MM.1S (cell line): ENCODE results near the gene COL11A2.

ENCODE experiments used
- DNase-seq: peaks from one replicate; pipeline ENCODE4 v3.0.0-alpha.2; 2015
- H2AFZ ChIP-seq: fragments of 300-600 bp; sonication (generic); 2 replicates; pipeline ENCODE4 v1.6.0; 2016; ENCODE audit warnings: antibody characterized with exemption, low read length
- H3F3A ChIP-seq: fragments of 300-600 bp; sonication (generic); 2 replicates; pipeline ENCODE4 v1.6.1; 2016; ENCODE audit warnings: mild to moderate bottlenecking, antibody characterized with exemption, low read length, moderate library complexity, mixed read lengths; ENCODE audit not compliant: insufficient read depth
- H3K27ac ChIP-seq: fragments of 300-600 bp; sonication (generic); 2 replicates; pipeline ENCODE4 v1.5.1; 2016; ENCODE audit warnings: mild to moderate bottlenecking, low read length
- H3K27me3 ChIP-seq: fragments of 300-600 bp; sonication (generic); replicated peaks from 2 replicates; pipeline ENCODE4 v1.6.0; 2016; ENCODE audit warnings: low read length; ENCODE audit not compliant: insufficient read depth
- H3K36me3 ChIP-seq: fragments of 300-600 bp; sonication (generic); replicated peaks from 2 replicates; pipeline ENCODE4 v1.6.1; 2016; ENCODE audit warnings: mild to moderate bottlenecking, low read length, mixed read lengths; ENCODE audit not compliant: insufficient read depth
- H3K4me1 ChIP-seq: fragments of 300-600 bp; sonication (generic); 2 replicates; pipeline ENCODE4 v1.6.1; 2016; ENCODE audit warnings: low read length, mixed read lengths
- H3K4me2 ChIP-seq: fragments of 300-600 bp; sonication (generic); 2 replicates; pipeline ENCODE4 v1.6.0; 2016; ENCODE audit warnings: low read depth, low read length
- H3K4me3 ChIP-seq: fragments of 300-600 bp; sonication (generic); 2 replicates; pipeline ENCODE4 v1.5.1; 2016; ENCODE audit warnings: low read length, mixed read lengths
- H3K79me2 ChIP-seq: fragments of 300-600 bp; sonication (generic); 2 replicates; pipeline ENCODE4 v1.6.1; 2016; ENCODE audit warnings: mixed run types, low read length, mixed read lengths
- H3K9ac ChIP-seq: fragments of 300-600 bp; sonication (generic); 2 replicates; pipeline ENCODE4 v1.6.1; 2016; ENCODE audit warnings: low read length, mixed read lengths
- H3K9me2 ChIP-seq: fragments of 300-600 bp; sonication (generic); replicated peaks from 2 replicates; pipeline ENCODE4 v1.6.1; 2016; ENCODE audit warnings: mild to moderate bottlenecking, low read length, mixed read lengths; ENCODE audit not compliant: insufficient read depth
- H3K9me3 ChIP-seq: fragments of 300-600 bp; sonication (generic); replicated peaks from 2 replicates; pipeline ENCODE4 v1.6.1; 2016; ENCODE audit warnings: mild to moderate bottlenecking, low read length, mixed read lengths; ENCODE audit not compliant: insufficient read depth
- H4K20me1 ChIP-seq: fragments of 300-600 bp; sonication (generic); 2 replicates; pipeline ENCODE4 v1.6.1; 2016; ENCODE audit warnings: mild to moderate bottlenecking, low read length, moderate library complexity, mixed read lengths; ENCODE audit not compliant: insufficient read depth
- CTCF ChIP-seq: fragments of 300-600 bp; sonication (generic); IDR thresholded peaks from 2 replicates; pipeline ENCODE4 v1.5.1; 2016; ENCODE audit warnings: antibody characterized with exemption, low read length, mixed read lengths
- EZH2 ChIP-seq: fragments of 300-600 bp; sonication (generic); optimal IDR thresholded peaks from 2 replicates; pipeline ENCODE3; 2017; ENCODE audit warnings: low read depth, mild to moderate bottlenecking, antibody characterized with exemption, low read length, mixed read lengths
- EZH2phosphoT487 ChIP-seq: fragments of 300-600 bp; sonication (generic); IDR thresholded peaks from 2 replicates; pipeline ENCODE4 v1.6.1; 2018; ENCODE audit warnings: antibody characterized with exemption, low read length

The COL11A2 gene

GRCh38 chr6:33144373-33144772 is 47.9 kb downstream of the COL11A2 start:
- Histone ChIP-seq H3K4me2 (no peak overlapping the region), H3K36me3 (no peaks in the 10 kb centered on the region), H4K20me1 (no peaks in the 10 kb centered on the region), H3K27me3 (peaks cover 1% of the 10 kb centered on the region; the same call in 1 of the 2 replicates), H3K9me3 (no peaks in the 10 kb centered on the region), H3K79me2 (no peaks in the 10 kb centered on the region), H3K9me2 (no peaks in the 10 kb centered on the region), H3K9ac (no peak overlapping the region), H2AFZ (no peak overlapping the region), H3K27ac (no peak overlapping the region), H3K4me1 (no peaks in the 10 kb centered on the region), H3K4me3 (no peak overlapping the region), H3F3A (no peaks in the 10 kb centered on the region)
- no peak for DNase-seq
- TF ChIP-seq EZH2phosphoT487 (no peak), CTCF (no peak), EZH2 (no peak)

GRCh38 chr6:33143113-33143770 is 49.0 kb downstream of the COL11A2 start:
- DNase-seq = no peak

GRCh38 chr6:33142501-33143070 is 49.7 kb downstream of the COL11A2 start:
- DNase-seq = no peak
- Histone ChIP-seq H3K79me2 (no peaks in the 10 kb centered on the region), H3K9ac (no peak overlapping the region), H3K27ac (no peak overlapping the region), H3K4me2 (no peak overlapping the region), H3F3A (no peaks in the 10 kb centered on the region), H3K9me2 (no peaks in the 10 kb centered on the region), H2AFZ (no peak overlapping the region), H3K4me3 (no peak overlapping the region), H4K20me1 (no peaks in the 10 kb centered on the region), H3K9me3 (no peaks in the 10 kb centered on the region), H3K36me3 (no peaks in the 10 kb centered on the region), H3K4me1 (no peaks in the 10 kb centered on the region), H3K27me3 (no peaks in the 10 kb centered on the region)
- no peak for TF ChIP-seq CTCF
- TF ChIP-seq EZH2 = no peak

More at GRCh38 chr6:33143113-33143770, 49.0 kb downstream of the COL11A2 start:
- H3K36me3 ChIP-seq = no peaks in the 10 kb centered on the region
- no peak overlapping the region for H2AFZ ChIP-seq
- H3K27me3 ChIP-seq = no peaks in the 10 kb centered on the region
- no peaks in the 10 kb centered on the region for H3K9me3 ChIP-seq
- no peak overlapping the region for H3K4me3 ChIP-seq
- H3K9ac ChIP-seq = no peak overlapping the region
- H4K20me1 ChIP-seq = no peaks in the 10 kb centered on the region
- TF ChIP-seq EZH2 = no peak
- TF ChIP-seq CTCF = no peak
- no peak for TF ChIP-seq EZH2phosphoT487
- H3K27ac ChIP-seq = no peak overlapping the region
- H3F3A ChIP-seq = no peaks in the 10 kb centered on the region
- no peaks in the 10 kb centered on the region for H3K9me2 ChIP-seq
- no peaks in the 10 kb centered on the region for H3K4me1 ChIP-seq
- no peak overlapping the region for H3K4me2 ChIP-seq
- no peaks in the 10 kb centered on the region for H3K79me2 ChIP-seq
